ENCODE measurements around the gene ABCC2. TPM values are rescaled to one million over a fixed set of nuclear protein-coding genes. Genes with fewer than 3 reads are reported as not detected.
A peak's percentile ranks its signal among the peaks of the same experiment; 100 is the strongest.

The ABCC2 gene
- total and polyA plus RNA-seq, 2 donors from 2014 or later: 2.3 to 15.4 TPM

DNA sequence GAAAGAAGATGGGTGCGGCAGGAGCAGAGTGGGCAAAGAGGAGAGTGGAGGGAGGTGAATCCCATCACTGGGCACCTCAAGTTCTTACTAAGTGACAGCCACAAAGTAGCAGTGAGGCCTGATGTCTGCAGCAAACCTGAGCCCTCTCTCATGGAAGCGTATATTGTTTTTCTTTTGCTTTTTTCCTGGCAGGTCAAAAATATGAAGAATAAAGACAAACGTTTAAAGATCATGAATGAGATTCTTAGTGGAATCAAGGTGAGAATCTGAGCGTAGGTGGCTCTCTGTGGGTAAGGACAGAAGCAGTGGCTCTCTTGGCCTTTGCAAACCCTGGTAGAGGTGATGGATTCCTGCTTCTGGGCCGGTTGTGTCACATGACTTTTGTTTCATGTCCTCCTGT, 22.8 kb downstream of the ABCC2 start:
- H3K9me3 ChIP-seq (ENCODE audit: control insufficient read depth in 2 of 3, insufficient read depth in 1 of 3, low read length in 3 of 3): no peaks in the 10 kb centered on the region
- no peak overlapping the region for H3K4me3 ChIP-seq (ENCODE audit: low read length in 3 of 3)
- DNase-seq (no peak), FAIRE-seq (no peak)
- H3K27ac ChIP-seq (ENCODE audit: low read depth in 2 of 2, low read length in 2 of 2): no peak overlapping the region
- H3K27me3 ChIP-seq (ENCODE audit: control insufficient read depth, insufficient read depth, low read length): no peaks in the 10 kb centered on the region
- no peak overlapping the region for H3K9ac ChIP-seq (ENCODE audit: low read length in 3 of 3)
- H3K4me1 ChIP-seq (ENCODE audit: control insufficient read depth in 2 of 3, insufficient read depth in 2 of 3, low read depth in 1 of 3, low read length in 3 of 3): no peaks in the 10 kb centered on the region
- TF ChIP-seq, protein P1, sequence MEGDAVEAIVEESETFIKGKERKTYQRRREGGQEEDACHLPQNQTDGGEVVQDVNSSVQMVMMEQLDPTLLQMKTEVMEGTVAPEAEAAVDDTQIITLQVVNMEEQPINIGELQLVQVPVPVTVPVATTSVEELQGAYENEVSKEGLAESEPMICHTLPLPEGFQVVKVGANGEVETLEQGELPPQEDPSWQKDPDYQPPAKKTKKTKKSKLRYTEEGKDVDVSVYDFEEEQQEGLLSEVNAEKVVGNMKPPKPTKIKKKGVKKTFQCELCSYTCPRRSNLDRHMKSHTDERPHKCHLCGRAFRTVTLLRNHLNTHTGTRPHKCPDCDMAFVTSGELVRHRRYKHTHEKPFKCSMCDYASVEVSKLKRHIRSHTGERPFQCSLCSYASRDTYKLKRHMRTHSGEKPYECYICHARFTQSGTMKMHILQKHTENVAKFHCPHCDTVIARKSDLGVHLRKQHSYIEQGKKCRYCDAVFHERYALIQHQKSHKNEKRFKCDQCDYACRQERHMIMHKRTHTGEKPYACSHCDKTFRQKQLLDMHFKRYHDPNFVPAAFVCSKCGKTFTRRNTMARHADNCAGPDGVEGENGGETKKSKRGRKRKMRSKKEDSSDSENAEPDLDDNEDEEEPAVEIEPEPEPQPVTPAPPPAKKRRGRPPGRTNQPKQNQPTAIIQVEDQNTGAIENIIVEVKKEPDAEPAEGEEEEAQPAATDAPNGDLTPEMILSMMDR (IDR thresholded peaks at IDR 0.05; ENCODE audit: borderline replicate concordance, extremely low read depth, insufficient read depth): no peak
- intact Hi-C loops (cut with DNase I): no loop called here
- peaks cover 0 to 42% (median 18%) of the 10 kb centered on the region in 3 donors for H3K36me3 ChIP-seq (ENCODE audit: control insufficient read depth in 2 of 3, insufficient read depth in 3 of 3, low read length in 3 of 3)

DNA sequence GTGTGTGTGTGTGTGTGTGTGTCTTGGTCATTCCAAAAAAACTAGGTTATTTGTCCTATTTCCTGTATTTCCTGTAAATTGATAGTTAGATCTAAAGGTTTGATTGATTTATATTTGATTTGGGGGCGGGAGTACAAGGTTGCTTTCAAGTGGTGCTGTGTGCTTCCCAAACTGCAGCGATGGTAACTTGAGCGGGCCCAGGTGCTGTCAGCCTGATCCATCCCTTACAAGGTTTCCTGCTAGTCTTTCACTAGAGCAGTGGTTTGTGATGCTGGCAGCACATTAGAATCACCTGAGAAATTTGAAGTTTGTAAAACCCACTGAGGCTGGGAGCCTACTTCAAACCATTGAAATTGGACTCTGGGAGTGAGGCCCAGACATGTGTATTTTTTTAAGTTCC, 23.7 kb downstream of the ABCC2 start:
- intact Hi-C loops (cut with DNase I): no loop called here
- DNase-seq: peak in 4 of 5 donors; percentile 36 to 60 (median 50)
- FAIRE-seq: no peak
- Histone ChIP-seq H3K9me3 (ENCODE audit: control insufficient read depth in 2 of 3, insufficient read depth in 1 of 3, low read length in 3 of 3) (no peaks in the 10 kb centered on the region), H3K27ac (ENCODE audit: low read depth in 2 of 2, low read length in 2 of 2) (no peak overlapping the region), H3K4me1 (ENCODE audit: control insufficient read depth in 2 of 3, insufficient read depth in 2 of 3, low read depth in 1 of 3, low read length in 3 of 3) (no peaks in the 10 kb centered on the region), H3K27me3 (ENCODE audit: control insufficient read depth, insufficient read depth, low read length) (no peaks in the 10 kb centered on the region), H3K4me3 (ENCODE audit: low read length in 3 of 3) (no peak overlapping the region), H3K36me3 (ENCODE audit: control insufficient read depth in 2 of 3, insufficient read depth in 3 of 3, low read length in 3 of 3) (peaks cover 0 to 42% (median 18%) of the 10 kb centered on the region in 3 donors), H3K9ac (ENCODE audit: low read length in 3 of 3) (no peak overlapping the region)
- TF ChIP-seq, protein P1 (IDR thresholded peaks at IDR 0.05; ENCODE audit: borderline replicate concordance, extremely low read depth, insufficient read depth): no peak

DNA sequence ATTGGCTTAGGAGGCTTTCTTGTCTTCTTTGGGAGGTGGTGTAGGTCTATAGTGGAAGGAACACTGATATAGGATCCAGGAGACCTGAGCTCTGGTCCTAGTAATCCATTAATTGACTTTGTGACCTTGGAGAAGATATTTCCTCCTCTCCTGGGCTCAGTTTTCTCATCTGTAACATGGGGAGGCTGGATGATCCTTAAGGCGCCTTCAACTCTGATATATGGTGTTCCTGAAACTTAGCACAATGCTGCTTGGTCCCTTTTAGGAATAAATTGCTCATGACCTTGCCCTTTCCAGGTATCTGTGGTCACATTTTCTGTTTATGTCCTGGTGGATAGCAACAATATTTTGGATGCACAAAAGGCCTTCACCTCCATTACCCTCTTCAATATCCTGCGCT, 25.3 kb downstream of the ABCC2 start:
- no peaks in the 10 kb centered on the region for H3K9me3 ChIP-seq (ENCODE audit: control insufficient read depth in 2 of 3, insufficient read depth in 1 of 3, low read length in 3 of 3)
- no peak overlapping the region for H3K27ac ChIP-seq (ENCODE audit: low read depth in 2 of 2, low read length in 2 of 2)
- H3K27me3 ChIP-seq (ENCODE audit: control insufficient read depth, insufficient read depth, low read length): no peaks in the 10 kb centered on the region
- DNase-seq: no peak
- H3K4me1 ChIP-seq (ENCODE audit: control insufficient read depth in 2 of 3, insufficient read depth in 2 of 3, low read depth in 1 of 3, low read length in 3 of 3): no peaks in the 10 kb centered on the region
- H3K4me3 ChIP-seq (ENCODE audit: low read length in 3 of 3): no peak overlapping the region
- FAIRE-seq: no peak
- H3K9ac ChIP-seq (ENCODE audit: low read length in 3 of 3): no peak overlapping the region
- peaks cover 0 to 55% (median 23%) of the 10 kb centered on the region in 3 donors for H3K36me3 ChIP-seq (ENCODE audit: control insufficient read depth in 2 of 3, insufficient read depth in 3 of 3, low read length in 3 of 3)
- TF ChIP-seq, protein P1 (IDR thresholded peaks at IDR 0.05; ENCODE audit: borderline replicate concordance, extremely low read depth, insufficient read depth): no peak
- intact Hi-C loops (cut with DNase I): no loop called here

DNA sequence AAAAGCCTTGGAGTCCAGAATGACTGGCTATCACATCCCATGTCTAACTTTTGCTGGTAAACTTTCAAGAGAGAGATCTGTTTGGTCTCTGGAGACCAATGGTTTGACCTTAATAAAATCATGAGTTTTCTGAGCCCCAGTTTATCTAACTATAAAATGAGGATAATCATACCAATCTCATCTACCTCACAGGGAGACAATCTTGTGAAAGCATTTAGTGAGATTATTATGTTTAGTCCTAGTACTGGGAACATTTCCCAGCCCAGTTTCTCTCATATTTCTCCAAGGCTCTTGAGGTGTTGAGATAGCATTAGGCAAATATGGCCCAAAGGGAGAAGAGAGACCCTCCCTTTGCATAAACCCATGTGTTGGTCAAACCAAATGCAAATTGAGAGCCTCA, 25.8 kb downstream of the ABCC2 start:
- no peak overlapping the region for H3K4me3 ChIP-seq (ENCODE audit: low read length in 3 of 3)
- no peak overlapping the region for H3K27ac ChIP-seq (ENCODE audit: low read depth in 2 of 2, low read length in 2 of 2)
- H3K36me3 ChIP-seq (ENCODE audit: control insufficient read depth in 2 of 3, insufficient read depth in 3 of 3, low read length in 3 of 3): peaks cover 0 to 55% (median 25%) of the 10 kb centered on the region in 3 donors
- intact Hi-C loops (cut with DNase I): no loop called here
- DNase-seq: no peak
- no peak overlapping the region for H3K9ac ChIP-seq (ENCODE audit: low read length in 3 of 3)
- H3K9me3 ChIP-seq (ENCODE audit: control insufficient read depth in 2 of 3, insufficient read depth in 1 of 3, low read length in 3 of 3): no peaks in the 10 kb centered on the region
- H3K4me1 ChIP-seq (ENCODE audit: control insufficient read depth in 2 of 3, insufficient read depth in 2 of 3, low read depth in 1 of 3, low read length in 3 of 3): no peaks in the 10 kb centered on the region
- FAIRE-seq: no peak
- H3K27me3 ChIP-seq (ENCODE audit: control insufficient read depth, insufficient read depth, low read length): no peaks in the 10 kb centered on the region
- TF ChIP-seq, protein P1 (IDR thresholded peaks at IDR 0.05; ENCODE audit: borderline replicate concordance, extremely low read depth, insufficient read depth): no peak

All from kidney (tissue), 14 donors.